C4-2B (cell line): Measurements from ENCODE around the gene ASTN1.
"Not testable (repeated sequence)": the region's sequence is repeated elsewhere in the genome, so short reads cannot be mapped to it uniquely, and the experiment has no call there.

Source experiments
- H3K27ac ChIP-seq: fragments of 450-650 bp; 2 replicates; pipeline ENCODE4 v1.5.1; 2017
- ZFX ChIP-seq: fragments of 450-650 bp; IDR thresholded peaks from 2 replicates; pipeline ENCODE4 v1.6.1; 2017
- TF ChIP-seq, protein P1 (sequence below): fragments of 450-650 bp; conservative IDR thresholded peaks from 2 replicates; pipeline ENCODE4 v1.5.1; 2017; ENCODE audit warnings: mild to moderate bottlenecking

ASTN1 gene

DNA sequence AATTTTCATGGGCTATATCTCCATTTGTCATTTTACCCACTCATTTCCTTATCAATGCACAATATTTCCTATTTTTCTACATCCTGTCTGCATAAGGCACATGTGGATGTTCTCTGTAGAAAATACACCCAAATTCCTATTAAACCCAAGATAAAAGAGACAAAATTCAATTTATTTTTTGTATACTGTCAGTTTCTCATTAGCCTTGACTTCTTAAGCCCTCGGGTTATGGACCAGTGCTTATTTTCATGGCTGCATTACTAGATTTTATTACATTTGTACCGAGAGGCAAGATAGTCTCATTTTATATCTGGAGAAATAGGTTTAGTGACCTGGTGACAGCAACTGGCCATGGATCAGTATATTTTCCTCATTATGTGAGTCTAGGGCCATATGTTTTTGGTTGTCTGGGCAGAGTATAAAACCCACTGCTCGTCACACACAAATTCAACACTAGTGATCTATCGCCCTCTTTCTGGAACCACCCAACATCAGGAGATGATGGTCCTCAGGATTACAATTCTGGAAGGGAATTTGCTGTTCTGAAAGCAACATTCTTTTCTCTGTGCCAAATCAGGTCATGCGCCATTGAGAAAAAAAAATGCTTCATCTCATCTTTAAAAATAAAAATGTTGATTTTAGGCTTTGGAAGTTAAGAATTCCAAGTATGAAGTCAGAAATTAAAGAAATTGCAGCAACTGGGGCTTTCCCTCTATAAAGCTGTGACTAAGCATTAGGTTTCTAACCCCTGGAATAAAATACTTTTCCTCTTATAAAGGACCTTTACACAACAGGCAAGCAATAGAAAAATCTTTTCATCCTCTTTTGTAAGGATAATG is 81.4 kb downstream of the ASTN1 start:
- H3K27ac ChIP-seq = no peak overlapping the region
- TF ChIP-seq ZFX = no peak
- TF ChIP-seq, protein P1, sequence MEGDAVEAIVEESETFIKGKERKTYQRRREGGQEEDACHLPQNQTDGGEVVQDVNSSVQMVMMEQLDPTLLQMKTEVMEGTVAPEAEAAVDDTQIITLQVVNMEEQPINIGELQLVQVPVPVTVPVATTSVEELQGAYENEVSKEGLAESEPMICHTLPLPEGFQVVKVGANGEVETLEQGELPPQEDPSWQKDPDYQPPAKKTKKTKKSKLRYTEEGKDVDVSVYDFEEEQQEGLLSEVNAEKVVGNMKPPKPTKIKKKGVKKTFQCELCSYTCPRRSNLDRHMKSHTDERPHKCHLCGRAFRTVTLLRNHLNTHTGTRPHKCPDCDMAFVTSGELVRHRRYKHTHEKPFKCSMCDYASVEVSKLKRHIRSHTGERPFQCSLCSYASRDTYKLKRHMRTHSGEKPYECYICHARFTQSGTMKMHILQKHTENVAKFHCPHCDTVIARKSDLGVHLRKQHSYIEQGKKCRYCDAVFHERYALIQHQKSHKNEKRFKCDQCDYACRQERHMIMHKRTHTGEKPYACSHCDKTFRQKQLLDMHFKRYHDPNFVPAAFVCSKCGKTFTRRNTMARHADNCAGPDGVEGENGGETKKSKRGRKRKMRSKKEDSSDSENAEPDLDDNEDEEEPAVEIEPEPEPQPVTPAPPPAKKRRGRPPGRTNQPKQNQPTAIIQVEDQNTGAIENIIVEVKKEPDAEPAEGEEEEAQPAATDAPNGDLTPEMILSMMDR = no peak

DNA sequence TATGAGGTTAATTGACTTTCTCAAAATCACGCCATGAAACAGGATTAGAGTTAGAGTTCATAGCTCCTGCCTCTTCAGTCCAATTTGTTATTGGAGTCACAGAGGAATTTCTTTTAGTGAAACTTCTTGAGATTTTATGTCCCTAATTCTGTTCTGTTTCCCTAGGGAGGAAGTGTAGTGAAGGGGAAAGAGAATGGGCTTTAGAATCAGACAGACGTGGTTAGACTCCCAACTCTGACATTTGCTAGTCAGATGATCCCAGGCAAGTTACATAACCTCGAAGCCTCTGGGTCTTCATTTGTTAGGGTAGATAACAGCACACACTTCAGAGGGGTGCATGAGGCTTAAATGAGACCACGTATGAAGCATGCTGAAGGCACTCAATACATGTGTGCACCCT is 83.9 kb downstream of the ASTN1 start:
- TF ChIP-seq, protein P1 = no peak
- TF ChIP-seq ZFX = no peak
- no peak overlapping the region for H3K27ac ChIP-seq

DNA sequence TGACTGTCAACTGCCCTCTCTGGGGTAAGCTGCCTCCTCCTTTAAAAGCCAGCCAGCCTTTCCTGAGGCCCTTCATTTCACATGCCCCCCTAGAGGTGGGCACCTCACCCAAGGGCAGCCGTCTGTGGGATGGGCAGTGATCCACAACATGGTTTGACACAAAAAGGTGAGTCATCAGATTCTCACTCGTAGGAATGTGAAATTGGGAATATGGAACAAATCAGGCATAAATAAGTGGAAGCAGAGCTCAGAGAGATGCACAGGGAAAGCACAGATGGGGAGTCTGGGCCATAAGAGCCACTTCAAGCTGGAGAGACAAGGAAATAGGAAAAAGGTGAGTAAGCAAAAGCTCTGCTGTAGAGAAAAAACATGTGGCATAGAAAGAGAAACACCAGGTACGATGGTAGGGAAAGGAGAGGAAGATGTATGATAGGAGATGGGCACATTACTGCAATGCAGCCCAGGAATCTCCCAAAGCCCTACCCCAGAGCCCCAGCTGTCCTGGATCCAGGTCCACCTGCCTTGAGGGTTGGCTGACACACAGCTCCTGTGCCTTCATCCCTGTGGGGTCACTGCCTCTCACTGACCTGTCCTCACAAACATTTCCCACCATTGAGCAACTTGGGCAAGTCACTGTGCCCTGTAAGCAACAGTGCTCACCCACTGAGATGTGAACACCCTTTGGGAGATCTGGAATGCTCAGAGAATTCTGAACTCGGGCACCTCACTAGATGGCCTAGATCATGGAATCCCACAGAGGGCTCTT is 86.6 kb downstream of the ASTN1 start:
- no peak overlapping the region for H3K27ac ChIP-seq
- TF ChIP-seq, protein P1 = no peak
- no peak for TF ChIP-seq ZFX

DNA sequence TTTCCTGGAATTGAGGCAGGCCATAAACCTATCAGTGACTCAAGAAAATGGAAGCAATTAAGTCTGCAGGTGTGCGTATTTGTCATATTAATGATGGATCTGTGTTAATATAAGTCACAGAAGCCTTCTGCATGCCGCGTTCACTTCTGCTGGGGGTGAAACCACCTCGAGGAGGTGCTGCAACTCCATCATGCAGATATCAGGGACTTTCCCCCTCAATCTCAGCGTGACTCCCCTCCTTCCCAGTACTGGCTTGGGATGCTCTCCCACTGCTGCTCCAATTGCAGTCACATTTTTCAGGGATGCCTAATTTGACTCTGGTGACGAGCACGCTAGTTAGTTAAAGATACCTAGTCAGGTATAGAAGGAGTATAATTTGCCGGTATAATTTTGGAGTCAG is 87.5 kb downstream of the ASTN1 start:
- no peak overlapping the region for H3K27ac ChIP-seq
- TF ChIP-seq, protein P1 = no peak
- TF ChIP-seq ZFX = no peak

DNA sequence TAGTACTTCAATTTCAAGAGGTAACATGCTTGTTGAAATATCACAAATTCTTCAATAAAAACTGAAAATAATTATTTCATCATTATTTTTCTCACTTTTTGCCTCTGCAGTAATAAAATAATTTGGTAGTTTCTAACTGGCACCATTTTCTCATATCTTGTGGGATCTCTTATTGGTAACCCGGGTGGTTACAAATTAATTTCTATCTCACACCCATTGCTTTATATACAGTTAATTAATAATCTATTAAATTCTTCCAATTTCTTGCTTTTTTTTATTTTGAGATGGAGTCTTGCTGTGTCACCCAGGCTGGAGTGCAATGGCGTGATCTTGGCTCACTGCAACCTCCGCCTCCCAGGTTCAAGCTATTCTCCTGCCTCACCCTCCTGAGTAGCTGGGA is 89.7 kb downstream of the ASTN1 start:
- H3K27ac ChIP-seq = not testable (repeated sequence)

DNA sequence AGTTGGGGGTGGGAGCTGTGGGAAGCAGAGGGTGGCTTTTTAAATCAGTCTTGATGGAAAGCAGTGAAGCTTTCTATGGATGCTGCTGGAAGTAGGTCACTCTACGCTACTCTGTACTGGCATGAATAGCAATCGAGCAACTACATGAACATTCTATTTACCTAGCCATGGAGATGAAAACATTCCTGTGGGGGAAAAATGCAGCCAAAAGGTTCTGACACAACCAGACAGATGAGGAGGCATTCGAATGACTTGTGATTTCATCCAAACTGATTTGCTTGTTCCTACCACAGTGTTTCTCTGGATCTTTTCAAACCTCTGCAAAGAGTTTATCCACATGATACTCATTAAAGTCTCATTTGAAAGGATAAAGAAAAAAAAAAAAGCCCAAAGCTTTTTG is 95.0 kb downstream of the ASTN1 start:
- no peak overlapping the region for H3K27ac ChIP-seq
- TF ChIP-seq, protein P1 = no peak
- TF ChIP-seq ZFX = no peak

DNA sequence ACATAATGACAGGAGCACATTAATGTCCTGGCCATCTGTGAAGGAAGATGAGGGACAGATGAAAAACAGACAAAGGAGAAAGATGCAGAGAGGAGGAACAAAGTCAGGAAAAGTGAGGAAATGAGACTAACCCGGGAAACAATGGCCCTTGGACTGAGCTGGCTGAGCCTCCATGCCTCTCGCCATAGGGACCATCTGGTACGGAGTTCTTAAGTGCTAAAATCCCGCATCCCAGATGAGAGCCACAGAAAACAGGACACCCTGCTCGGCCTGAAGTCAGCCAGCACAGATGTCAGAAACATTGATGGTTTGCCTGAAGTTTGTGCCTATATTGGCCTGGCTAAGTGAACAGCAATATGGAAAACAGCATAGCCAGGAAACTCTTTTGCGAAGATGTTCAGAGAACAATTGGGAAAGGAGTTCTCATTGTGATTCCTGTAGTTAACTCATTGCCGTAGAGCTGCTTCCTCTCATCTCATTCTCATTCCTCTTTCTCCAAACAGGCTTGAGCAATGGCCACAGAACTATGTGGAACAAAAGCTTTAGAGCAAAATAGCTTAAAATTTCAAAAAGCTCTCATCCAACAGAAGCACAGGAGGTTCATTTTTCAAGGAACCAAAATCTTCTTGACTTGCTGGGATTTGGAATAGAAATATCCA is 96.6 kb downstream of the ASTN1 start:
- TF ChIP-seq, protein P1 = no peak
- no peak for TF ChIP-seq ZFX
- H3K27ac ChIP-seq = no peak overlapping the region
